IPS-NIHi7 (cell line): Measurements from ENCODE around the gene TBC1D10B.
"Not testable (repeated sequence)": the region's sequence is repeated elsewhere in the genome, so short reads cannot be mapped to it uniquely, and the experiment has no call there.

ENCODE experiments used
- DNase-seq: peaks from one replicate; pipeline ENCODE4 v3.0.0; 2012; ENCODE audit warnings: mixed read lengths; ENCODE audit errors: extremely low spot score

TBC1D10B gene

GRCh38 chr16:30355144-30355953, 14.9 kb downstream of the TBC1D10B start, which contains the start of gene CD2BP2:
CD2BP2 (minus strand) TSS chr16:30355308; CDS start chr16:30354681, 627 bp downstream.
- DNase-seq: peak; percentile 92

GRCh38 chr16:30354423-30355143, 15.7 kb downstream of the TBC1D10B start:
- peak; percentile 48 for DNase-seq

DNA sequence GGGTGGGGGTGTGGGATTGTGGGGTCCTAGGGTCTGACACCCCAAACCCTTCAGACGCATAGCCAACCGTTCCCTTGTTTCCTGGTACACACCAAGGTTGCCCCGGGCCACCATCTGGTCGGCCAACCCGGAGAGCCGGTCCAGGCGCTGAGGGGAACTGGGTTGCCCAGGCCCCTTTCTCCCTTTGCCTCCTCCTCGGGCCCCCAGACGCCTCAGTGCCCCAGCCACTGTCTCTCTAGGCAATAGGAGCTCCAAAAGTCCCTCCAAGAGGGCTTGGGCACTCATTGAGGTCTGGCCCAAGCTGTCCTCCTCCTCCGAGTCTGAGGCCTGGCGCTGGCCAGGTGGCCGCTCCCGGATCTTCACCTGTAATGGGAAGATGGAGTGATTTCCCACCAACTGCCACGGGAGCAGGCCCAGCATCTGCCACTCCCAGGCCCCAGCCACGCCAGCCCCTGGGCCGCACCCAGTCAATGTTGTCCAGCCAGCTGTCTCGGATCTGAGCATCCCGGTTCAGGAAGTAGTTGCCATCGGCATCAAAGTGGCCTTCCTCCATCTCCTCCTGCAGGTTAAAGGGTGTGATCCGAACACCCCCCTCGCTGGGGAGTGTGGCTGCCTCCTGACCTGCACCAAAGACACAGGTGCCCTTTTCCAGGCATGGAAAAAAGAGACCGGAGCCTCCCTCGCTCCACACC, 16.7 kb downstream of the TBC1D10B start:
- no peak for DNase-seq

DNA sequence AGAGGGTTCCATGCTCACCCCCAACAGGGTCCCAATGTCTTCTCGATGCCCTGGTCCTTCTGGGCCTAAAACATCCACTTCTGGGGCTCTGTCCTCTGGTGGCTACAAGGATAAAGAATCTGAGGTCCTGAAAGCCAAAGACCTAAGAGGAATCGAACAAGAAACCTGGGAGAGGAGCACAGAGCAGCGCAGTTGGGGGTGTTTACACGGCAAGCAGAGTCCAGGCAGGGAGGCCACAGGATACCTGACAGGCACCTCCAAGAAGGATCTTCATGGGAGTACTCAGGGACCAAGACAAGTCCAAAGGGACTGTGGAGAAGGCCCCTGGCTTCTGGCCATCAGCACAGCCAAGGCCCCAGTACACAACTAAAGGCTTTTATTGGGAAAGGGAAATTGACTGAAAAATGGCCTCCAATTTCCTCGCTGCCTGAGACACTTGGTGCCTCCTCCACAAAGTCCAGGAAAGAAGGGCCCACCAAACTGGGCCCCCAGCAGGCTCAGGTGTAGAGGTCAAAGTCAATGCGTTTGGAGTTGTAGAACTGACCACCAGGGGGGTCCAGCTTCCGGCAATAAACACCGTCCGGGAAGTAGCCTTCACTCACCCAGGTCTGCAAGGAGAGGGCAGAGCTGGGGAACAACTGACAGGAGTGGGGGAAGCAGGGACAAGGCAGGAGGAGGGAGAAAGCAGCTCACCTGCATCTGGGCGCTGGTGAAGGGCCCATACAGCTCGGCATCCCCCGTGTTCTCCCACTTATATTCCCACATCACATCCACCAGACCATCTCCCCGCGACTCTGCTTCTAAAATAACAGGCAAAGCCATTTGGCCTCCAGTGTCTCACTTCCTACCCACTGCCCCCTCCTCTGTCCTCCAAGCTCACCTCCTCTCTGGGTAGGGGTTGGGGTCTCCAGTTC, 17.5 kb downstream of the TBC1D10B start:
- no peak for DNase-seq

GRCh38 chr16:30351586-30352419, 18.5 kb downstream of the TBC1D10B start:
- no peak for DNase-seq

DNA sequence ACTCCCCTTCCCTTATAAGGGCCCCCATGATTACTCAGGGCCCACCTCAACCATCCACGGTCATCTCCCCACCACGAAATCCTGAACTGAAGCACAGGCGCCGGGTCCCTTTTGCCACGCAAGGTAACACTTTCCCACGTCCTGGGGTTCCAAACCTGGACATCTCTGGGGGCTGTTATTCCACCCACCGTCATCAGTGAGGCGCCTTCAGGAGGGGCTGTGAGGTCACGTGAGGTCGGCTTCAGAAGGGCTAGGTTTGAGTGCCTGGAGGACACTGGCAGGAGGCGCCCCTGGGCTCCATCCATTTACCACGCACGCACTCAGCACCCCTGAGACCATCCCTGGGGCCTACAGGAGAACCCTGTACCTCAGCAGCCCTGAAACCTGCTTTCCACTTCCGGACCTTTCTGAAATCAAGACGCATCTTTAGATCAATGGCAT, 19.3 kb downstream of the TBC1D10B start:
- DNase-seq: no peak

DNA sequence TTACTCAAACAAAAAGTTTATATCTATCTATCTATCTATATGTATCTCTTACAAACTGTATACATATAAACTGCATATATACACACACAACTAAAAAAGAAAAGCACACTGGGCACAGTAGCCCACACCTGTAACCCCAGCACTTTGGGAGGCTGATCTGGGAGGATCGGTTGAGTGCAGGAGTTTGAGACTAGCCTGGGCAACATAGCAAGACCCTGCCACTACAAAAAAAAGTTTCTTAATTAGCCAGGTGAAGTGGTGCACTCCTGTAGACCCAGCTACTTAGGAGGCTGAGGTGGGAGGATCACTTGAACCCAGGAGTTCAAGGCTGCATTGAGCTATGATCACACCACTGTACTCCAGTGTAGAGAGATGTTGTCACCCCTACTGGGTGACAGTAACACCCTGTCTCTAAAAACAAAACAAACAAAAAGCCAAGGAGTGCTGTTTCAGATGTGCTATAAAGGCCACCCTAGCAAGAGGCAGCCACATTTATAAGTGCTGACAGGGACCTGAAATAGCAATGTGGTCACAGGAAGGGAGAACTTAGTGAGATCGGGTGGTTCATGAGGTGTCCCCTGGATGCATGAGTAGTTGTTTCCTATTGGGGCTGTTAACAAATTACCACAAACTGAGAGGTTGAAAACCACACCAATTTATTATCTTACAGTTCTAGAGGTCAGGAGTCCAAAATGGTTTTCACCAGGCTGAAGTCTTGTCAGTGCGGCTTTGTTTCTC, 20.0 kb downstream of the TBC1D10B start:
- DNase-seq: no peak

- DNase-seq: no peak
Measured at GRCh38 chr16:30349675-30350074, 20.6 kb downstream of the TBC1D10B start.

DNA sequence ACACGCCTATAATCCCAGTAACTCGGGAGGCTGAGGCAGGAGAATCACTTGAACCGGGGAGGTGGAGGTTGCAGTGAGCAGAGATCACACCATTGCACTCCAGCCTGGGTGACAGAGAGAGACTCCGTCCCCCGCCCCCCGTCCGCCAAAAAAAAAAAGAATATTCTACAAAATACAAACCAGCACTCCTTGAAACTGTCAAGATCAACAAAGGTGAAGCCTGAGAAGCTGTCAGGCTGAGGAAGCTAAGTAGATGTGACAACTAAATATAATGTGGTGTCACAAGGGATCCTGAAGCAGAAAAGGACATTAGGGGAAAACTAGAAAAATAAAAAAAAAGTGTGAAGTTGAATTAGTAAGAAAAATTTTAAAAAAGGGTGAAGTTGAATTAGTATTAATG, 21.4 kb downstream of the TBC1D10B start:
- no peak for DNase-seq

GRCh38 chr16:30348113-30348512, 22.2 kb downstream of the TBC1D10B start:
- no peak for DNase-seq

DNA sequence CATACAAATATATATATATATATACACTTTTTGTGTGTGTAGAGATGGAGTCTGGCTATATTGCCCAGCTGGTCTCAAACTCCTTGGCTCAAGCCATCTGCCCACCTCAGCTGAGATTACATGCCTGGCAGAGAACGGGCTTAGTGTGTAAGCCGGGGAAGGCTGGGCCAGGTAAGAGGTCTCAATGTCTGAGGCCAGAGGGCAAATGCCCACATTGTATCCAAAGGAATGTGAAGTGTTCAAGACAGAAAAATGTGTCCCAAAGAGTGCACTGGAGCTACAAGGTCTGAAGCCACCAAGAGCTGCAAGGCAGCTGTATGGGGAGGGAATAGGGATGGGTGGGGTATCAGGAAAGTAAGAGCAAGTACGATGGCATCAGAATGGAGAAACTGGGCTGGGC, 24.0 kb downstream of the TBC1D10B start:
- DNase-seq: no peak

GRCh38 chr16:30343491-30343820, 26.8 kb downstream of the TBC1D10B start:
- not testable (repeated sequence) for DNase-seq

GRCh38 chr16:30342751-30343490, 27.4 kb downstream of the TBC1D10B start:
- DNase-seq: no peak

- DNase-seq: not testable (repeated sequence)
Measured at GRCh38 chr16:30341971-30342370, 28.3 kb downstream of the TBC1D10B start.

- DNase-seq: no peak
Measured at GRCh38 chr16:30340621-30341020, 29.7 kb downstream of the TBC1D10B start.

DNA sequence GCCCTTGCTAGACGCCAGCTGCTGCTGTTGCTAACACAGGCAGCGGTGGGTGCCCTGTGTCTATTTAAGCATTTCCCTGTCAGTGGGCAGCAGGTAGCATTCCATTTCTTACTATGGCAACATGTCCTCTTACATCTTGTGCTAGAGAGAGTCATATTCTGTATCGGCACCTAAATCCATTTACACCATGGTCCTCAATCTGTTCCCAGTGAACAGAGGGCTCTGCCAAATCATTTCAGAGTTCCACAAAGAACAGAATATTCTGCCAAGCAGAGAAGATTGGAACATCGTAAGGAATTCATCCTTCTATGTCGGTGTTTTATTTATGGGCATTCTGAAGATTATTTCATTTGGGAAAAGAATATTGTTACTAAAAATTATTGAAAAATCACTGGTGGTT, 31.6 kb downstream of the TBC1D10B start:
- DNase-seq: not testable (repeated sequence)

DNA sequence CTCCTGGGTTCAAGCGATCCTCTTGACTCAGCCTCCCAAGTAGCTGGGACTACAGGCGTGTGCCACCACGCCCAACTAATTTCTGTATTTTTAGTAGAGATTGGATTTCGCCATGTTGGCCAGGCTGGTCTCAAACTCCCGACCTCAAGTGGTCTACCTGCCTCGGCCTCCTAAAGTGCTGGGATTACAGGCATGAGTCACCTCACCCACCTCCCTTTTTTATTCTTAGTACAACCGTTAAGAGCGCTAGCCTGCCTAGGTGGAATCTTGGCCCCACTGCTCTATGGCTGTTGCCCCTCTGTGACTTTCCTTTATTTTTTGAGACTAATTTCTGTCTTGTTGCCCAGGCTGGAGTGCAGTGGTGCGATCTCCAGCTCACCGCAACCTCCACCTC, 32.3 kb downstream of the TBC1D10B start:
- DNase-seq: not testable (repeated sequence)

DNA sequence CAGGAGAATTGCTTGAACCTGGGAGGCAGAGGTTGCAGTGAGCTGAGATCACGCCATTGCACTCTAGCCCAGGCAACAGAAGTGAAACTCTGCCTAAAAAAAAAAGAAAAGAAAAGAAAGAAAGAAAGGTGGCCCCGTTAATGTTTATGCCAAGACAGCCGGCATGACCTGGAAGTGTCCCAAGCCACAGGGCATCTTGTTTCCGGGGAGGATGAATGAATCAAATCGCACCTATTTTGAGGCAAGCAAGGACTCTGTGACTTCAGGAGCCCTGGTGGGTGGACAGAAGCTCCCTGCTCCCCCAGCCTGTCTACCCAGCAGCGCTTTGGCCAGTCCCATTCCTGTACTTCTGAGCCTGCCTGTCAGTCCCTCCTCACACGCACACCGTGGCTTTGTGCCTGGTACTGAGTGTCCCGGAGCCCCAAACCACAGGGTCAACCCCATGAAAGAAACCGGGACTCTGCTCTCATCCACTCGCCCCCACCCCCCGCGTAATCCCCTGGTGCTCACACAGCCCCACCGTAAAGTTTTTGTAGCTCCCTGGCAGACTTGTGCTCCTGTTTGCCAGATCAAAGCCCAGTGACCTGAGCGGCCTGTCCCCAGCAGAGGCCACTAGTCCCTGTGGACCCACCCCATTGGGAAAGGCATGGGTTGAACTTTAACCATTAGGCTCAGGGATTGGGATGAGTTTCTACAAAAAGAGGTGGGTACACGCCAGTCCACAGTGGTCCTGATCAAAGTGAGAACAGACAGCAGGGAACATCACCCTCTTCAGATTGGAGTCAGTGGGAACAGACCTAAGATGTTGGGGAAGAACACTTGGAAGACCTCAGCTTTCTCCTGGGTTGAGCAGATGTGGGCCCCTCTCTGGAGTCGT, 34.5 kb downstream of the TBC1D10B start:
- no peak for DNase-seq
